ENCODE measurements around the gene SV2B.
"Not testable (repeated sequence)": the region's sequence is repeated elsewhere in the genome, so short reads cannot be mapped to it uniquely, and the experiment has no call there.

The SV2B gene

GRCh38 chr15:91308855-91309254, 208.8 kb downstream of the SV2B start:
- DNase-seq (ENCODE audit: low read depth in 2 of 2): no peak

- no peak for DNase-seq (ENCODE audit: low read depth in 2 of 2)
These were observed 211.9 kb downstream of the SV2B start for GRCh38 chr15:91311986-91312385.

GRCh38 chr15:91316126-91316525, 216.1 kb downstream of the SV2B start:
- no peak for DNase-seq (ENCODE audit: low read depth in 2 of 2)

- no peak for DNase-seq (ENCODE audit: low read depth in 2 of 2)
These were observed 218.5 kb downstream of the SV2B start for GRCh38 chr15:91318516-91318915.

GRCh38 chr15:91318931-91319330, 218.9 kb downstream of the SV2B start:
- no peak for DNase-seq (ENCODE audit: low read depth in 2 of 2)

GRCh38 chr15:91319371-91320059, 219.5 kb downstream of the SV2B start:
- no peak for DNase-seq (ENCODE audit: low read depth in 2 of 2)

GRCh38 chr15:91320101-91320500, 220.0 kb downstream of the SV2B start:
- no peak for DNase-seq (ENCODE audit: low read depth in 2 of 2)

- DNase-seq (ENCODE audit: low read depth in 2 of 2): no peak
These were observed 229.9 kb downstream of the SV2B start for GRCh38 chr15:91329914-91330313.

GRCh38 chr15:91331581-91331980, 231.5 kb downstream of the SV2B start:
- DNase-seq (ENCODE audit: low read depth in 2 of 2): no peak

GRCh38 chr15:91335702-91336101, 235.6 kb downstream of the SV2B start:
- DNase-seq (ENCODE audit: low read depth in 2 of 2): no peak

- DNase-seq (ENCODE audit: low read depth in 2 of 2): no peak
These were observed 236.6 kb downstream of the SV2B start for GRCh38 chr15:91336687-91337086.

GRCh38 chr15:91338766-91339165, 238.7 kb downstream of the SV2B start:
- no peak for DNase-seq (ENCODE audit: low read depth in 2 of 2)

- DNase-seq (ENCODE audit: low read depth in 2 of 2): no peak
These were observed 242.0 kb downstream of the SV2B start for GRCh38 chr15:91342097-91342496.

GRCh38 chr15:91344912-91345311, 244.9 kb downstream of the SV2B start:
- DNase-seq (ENCODE audit: low read depth in 2 of 2): not testable (repeated sequence)

- DNase-seq (ENCODE audit: low read depth in 2 of 2): no peak
These were observed 245.7 kb downstream of the SV2B start for GRCh38 chr15:91345736-91346135.

GRCh38 chr15:91346259-91346658, 246.2 kb downstream of the SV2B start:
- no peak for DNase-seq (ENCODE audit: low read depth in 2 of 2)

- no peak for DNase-seq (ENCODE audit: low read depth in 2 of 2)
These were observed 248.9 kb downstream of the SV2B start for GRCh38 chr15:91348752-91349500.

All from stimulated activated CD8-positive, alpha-beta memory T cell treated with anti-CD3 and anti-CD28 coated beads, Interleukin-2, amount 100 ng/mL, for 1 hour (primary cell).